ENCODE data around the gene ISLR. TPM values are rescaled to one million over a fixed set of nuclear protein-coding genes. Genes with fewer than 3 reads are reported as not detected.

The ISLR gene
- total and polyA plus RNA-seq, 2 of the 8 experiments (the other 6 are each of a cell fraction or from before 2014, with no cell fraction given), result 0.29 to 0.35 TPM

- TF ChIP-seq ATF3 (IDR thresholded peaks at IDR 0.05; ENCODE audit: insufficient read depth, low read depth, low read length) (no peak), TCF12 (IDR thresholded peaks at IDR 0.05; ENCODE audit: low read depth, low read length) (peak; percentile 63; the same call in 1 of the 2 replicates), RXRA (IDR thresholded peaks at IDR 0.05; ENCODE audit: insufficient read depth, low read depth, low read length) (no peak), EZH2 (IDR thresholded peaks at IDR 0.05; ENCODE audit: low read depth, low read length, severe bottlenecking) (peak; percentile 11), NANOG (IDR thresholded peaks at IDR 0.05; ENCODE audit: insufficient read depth, low read depth, low read length, poor library complexity, severe bottlenecking) (no peak), CEBPB (IDR thresholded peaks at IDR 0.05; ENCODE audit: low read depth, low read length) (no peak)
- TF ChIP-seq, protein P1, sequence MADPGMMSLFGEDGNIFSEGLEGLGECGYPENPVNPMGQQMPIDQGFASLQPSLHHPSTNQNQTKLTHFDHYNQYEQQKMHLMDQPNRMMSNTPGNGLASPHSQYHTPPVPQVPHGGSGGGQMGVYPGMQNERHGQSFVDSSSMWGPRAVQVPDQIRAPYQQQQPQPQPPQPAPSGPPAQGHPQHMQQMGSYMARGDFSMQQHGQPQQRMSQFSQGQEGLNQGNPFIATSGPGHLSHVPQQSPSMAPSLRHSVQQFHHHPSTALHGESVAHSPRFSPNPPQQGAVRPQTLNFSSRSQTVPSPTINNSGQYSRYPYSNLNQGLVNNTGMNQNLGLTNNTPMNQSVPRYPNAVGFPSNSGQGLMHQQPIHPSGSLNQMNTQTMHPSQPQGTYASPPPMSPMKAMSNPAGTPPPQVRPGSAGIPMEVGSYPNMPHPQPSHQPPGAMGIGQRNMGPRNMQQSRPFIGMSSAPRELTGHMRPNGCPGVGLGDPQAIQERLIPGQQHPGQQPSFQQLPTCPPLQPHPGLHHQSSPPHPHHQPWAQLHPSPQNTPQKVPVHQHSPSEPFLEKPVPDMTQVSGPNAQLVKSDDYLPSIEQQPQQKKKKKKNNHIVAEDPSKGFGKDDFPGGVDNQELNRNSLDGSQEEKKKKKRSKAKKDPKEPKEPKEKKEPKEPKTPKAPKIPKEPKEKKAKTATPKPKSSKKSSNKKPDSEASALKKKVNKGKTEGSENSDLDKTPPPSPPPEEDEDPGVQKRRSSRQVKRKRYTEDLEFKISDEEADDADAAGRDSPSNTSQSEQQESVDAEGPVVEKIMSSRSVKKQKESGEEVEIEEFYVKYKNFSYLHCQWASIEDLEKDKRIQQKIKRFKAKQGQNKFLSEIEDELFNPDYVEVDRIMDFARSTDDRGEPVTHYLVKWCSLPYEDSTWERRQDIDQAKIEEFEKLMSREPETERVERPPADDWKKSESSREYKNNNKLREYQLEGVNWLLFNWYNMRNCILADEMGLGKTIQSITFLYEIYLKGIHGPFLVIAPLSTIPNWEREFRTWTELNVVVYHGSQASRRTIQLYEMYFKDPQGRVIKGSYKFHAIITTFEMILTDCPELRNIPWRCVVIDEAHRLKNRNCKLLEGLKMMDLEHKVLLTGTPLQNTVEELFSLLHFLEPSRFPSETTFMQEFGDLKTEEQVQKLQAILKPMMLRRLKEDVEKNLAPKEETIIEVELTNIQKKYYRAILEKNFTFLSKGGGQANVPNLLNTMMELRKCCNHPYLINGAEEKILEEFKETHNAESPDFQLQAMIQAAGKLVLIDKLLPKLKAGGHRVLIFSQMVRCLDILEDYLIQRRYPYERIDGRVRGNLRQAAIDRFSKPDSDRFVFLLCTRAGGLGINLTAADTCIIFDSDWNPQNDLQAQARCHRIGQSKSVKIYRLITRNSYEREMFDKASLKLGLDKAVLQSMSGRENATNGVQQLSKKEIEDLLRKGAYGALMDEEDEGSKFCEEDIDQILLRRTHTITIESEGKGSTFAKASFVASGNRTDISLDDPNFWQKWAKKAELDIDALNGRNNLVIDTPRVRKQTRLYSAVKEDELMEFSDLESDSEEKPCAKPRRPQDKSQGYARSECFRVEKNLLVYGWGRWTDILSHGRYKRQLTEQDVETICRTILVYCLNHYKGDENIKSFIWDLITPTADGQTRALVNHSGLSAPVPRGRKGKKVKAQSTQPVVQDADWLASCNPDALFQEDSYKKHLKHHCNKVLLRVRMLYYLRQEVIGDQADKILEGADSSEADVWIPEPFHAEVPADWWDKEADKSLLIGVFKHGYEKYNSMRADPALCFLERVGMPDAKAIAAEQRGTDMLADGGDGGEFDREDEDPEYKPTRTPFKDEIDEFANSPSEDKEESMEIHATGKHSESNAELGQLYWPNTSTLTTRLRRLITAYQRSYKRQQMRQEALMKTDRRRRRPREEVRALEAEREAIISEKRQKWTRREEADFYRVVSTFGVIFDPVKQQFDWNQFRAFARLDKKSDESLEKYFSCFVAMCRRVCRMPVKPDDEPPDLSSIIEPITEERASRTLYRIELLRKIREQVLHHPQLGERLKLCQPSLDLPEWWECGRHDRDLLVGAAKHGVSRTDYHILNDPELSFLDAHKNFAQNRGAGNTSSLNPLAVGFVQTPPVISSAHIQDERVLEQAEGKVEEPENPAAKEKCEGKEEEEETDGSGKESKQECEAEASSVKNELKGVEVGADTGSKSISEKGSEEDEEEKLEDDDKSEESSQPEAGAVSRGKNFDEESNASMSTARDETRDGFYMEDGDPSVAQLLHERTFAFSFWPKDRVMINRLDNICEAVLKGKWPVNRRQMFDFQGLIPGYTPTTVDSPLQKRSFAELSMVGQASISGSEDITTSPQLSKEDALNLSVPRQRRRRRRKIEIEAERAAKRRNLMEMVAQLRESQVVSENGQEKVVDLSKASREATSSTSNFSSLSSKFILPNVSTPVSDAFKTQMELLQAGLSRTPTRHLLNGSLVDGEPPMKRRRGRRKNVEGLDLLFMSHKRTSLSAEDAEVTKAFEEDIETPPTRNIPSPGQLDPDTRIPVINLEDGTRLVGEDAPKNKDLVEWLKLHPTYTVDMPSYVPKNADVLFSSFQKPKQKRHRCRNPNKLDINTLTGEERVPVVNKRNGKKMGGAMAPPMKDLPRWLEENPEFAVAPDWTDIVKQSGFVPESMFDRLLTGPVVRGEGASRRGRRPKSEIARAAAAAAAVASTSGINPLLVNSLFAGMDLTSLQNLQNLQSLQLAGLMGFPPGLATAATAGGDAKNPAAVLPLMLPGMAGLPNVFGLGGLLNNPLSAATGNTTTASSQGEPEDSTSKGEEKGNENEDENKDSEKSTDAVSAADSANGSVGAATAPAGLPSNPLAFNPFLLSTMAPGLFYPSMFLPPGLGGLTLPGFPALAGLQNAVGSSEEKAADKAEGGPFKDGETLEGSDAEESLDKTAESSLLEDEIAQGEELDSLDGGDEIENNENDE (IDR thresholded peaks at IDR 0.05; ENCODE audit: insufficient replicate concordance, low read length), result no peak
- TF ChIP-seq, protein P2, sequence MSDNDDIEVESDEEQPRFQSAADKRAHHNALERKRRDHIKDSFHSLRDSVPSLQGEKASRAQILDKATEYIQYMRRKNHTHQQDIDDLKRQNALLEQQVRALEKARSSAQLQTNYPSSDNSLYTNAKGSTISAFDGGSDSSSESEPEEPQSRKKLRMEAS (IDR thresholded peaks at IDR 0.05), result peak; percentile 59; the same call in 1 of the 2 replicates
Observed at GRCh38 chr15:74202452-74203401, 29.2 kb downstream of the ISLR start, which contains the start of gene STRA6 (continued).

All from H1 (cell line).